Omental fat pad (tissue), 4 donors: ENCODE data around the gene GRM7. TPM values are rescaled to one million over a fixed set of nuclear protein-coding genes. Genes with fewer than 3 reads are reported as not detected.

Experiments used
- ATAC-seq: fragments of 150-250 bp; one replicate; pipeline ENCODE4 v1.9.1; 2016; ENCODE audit warnings: mild to moderate bottlenecking, moderate library complexity; ENCODE audit not compliant: low FRiP score
- DNase-seq: peaks from one replicate; pipeline ENCODE4 v3.0.0-alpha.2; 2019; ENCODE audit warnings: low spot score
- total RNA-seq, 4 donors: library from RNA; depleted of rRNA; stranded (reverse); fragments of >200 nt; gene quantifications; one replicate each; pipeline ENCODE4 v1.1.0, GENCODE V29; 2016
- TF ChIP-seq, protein P1 (sequence below), 3 donors: fragments of 450-650 bp; IDR thresholded peaks; one replicate each; pipeline ENCODE4 v1.5.1; 2016 to 2017; ENCODE audit warnings: antibody characterized with exemption in 3 of 3, mild to moderate bottlenecking in 3 of 3, moderate library complexity in 2 of 3

Gene GRM7
- total RNA-seq, 4 donors from 2014 or later: 0.12 to 0.82 (median 0.28) TPM; not detected in 1

DNA sequence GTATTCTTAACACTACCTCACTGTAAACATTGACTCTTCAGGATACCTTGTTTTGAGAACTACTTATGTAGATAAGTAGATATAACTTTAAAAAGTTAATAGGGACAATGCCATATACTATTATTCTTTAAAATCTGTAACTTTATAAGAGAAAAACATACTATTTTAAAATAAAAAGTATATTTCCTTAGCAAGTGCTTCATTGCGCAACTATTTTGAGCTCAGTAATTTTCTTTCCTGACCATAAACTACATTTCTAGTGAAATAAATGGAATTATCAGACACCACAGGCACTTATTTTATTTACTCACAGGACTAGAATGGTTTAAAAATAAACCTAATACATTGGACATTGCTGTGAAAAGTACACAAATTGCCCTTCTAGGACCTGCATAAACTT lies 876.3 kb downstream of the GRM7 start:
- ATAC-seq: no peak
- TF ChIP-seq, protein P1, sequence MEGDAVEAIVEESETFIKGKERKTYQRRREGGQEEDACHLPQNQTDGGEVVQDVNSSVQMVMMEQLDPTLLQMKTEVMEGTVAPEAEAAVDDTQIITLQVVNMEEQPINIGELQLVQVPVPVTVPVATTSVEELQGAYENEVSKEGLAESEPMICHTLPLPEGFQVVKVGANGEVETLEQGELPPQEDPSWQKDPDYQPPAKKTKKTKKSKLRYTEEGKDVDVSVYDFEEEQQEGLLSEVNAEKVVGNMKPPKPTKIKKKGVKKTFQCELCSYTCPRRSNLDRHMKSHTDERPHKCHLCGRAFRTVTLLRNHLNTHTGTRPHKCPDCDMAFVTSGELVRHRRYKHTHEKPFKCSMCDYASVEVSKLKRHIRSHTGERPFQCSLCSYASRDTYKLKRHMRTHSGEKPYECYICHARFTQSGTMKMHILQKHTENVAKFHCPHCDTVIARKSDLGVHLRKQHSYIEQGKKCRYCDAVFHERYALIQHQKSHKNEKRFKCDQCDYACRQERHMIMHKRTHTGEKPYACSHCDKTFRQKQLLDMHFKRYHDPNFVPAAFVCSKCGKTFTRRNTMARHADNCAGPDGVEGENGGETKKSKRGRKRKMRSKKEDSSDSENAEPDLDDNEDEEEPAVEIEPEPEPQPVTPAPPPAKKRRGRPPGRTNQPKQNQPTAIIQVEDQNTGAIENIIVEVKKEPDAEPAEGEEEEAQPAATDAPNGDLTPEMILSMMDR (IDR thresholded peaks at IDR 0.05): no peak
- no peak for DNase-seq

DNA sequence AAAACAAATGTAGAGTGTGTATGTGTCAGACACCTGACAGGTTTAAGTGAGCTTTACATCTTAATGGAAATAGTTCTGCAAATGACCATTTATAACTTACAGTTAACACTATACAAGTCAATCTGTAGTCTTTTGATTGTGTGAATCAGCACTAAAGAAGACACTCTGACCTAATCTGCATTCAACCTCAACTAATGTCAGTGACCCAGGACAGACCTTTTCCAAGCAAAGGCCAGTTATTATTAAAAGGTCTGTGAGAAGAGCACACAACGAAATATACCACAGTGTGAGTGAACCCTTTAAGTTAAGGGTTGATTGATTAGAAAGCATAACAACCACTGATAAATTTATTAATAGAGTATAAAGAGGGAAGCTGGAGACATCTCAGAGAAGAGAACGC lies 878.8 kb downstream of the GRM7 start:
- TF ChIP-seq, protein P1 (IDR thresholded peaks at IDR 0.05): no peak
- no peak for ATAC-seq
- no peak for DNase-seq

DNA sequence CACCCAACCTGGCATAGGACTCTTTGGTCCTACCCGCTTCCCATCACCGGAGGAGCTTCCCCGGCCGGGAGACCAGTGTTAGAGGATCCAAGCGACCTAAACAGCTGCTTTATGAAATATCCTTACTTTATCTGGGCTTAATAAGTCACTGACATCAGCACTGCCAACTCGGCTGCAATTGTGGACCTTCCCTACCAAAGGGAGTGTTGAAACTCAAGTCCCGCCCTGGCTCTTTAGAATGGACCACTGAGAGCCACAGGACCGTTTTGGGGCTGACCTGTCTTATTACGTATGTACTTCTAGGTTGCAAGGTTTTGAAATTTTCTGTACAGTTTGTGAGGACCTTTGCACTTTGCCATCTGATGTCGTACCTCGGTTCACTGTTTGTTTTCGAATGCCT lies 879.5 kb downstream of the GRM7 start:
- ATAC-seq (no peak), DNase-seq (no peak)
- TF ChIP-seq, protein P1 (IDR thresholded peaks at IDR 0.05): no peak

DNA sequence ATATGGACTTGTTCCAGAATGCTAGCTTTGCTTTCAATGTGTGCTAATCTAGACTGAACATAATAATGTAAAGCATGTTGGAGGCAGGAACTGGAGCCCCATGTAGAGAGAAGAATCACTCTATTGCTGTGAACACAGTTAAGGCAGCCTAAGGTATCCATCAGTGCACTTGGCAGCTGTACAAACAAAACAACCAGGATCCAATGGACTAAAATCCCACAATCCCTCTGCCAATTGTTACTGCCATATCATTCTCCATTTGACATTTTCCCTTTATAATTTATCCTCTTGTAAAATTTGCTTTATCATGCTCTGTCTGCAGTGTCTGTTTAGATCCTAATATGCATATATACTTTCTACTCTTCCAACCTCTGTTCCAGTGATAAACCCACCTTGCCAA lies 883.9 kb downstream of the GRM7 start:
- TF ChIP-seq, protein P1 (IDR thresholded peaks at IDR 0.05): no peak
- DNase-seq: no peak
- ATAC-seq: no peak

DNA sequence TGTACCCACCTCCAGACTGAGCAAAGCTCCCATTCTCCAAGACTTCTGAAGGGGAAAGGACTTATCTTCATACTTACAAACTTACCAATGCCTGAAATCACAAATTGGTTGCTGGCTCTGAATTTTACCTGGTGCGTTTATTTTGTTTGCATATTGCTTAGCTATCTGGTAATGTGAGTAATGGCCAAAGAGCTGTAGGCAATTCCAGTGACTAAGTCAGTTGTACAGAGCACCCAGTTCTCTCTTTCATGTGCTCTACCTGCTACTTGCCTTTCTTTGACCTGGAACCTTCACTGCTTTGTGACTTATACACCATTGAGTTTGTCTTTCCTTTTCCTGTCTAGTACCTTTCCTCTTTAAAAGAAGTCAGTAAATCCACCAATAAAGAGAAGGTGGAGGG lies 884.8 kb downstream of the GRM7 start:
- DNase-seq: no peak
- ATAC-seq: no peak

DNA sequence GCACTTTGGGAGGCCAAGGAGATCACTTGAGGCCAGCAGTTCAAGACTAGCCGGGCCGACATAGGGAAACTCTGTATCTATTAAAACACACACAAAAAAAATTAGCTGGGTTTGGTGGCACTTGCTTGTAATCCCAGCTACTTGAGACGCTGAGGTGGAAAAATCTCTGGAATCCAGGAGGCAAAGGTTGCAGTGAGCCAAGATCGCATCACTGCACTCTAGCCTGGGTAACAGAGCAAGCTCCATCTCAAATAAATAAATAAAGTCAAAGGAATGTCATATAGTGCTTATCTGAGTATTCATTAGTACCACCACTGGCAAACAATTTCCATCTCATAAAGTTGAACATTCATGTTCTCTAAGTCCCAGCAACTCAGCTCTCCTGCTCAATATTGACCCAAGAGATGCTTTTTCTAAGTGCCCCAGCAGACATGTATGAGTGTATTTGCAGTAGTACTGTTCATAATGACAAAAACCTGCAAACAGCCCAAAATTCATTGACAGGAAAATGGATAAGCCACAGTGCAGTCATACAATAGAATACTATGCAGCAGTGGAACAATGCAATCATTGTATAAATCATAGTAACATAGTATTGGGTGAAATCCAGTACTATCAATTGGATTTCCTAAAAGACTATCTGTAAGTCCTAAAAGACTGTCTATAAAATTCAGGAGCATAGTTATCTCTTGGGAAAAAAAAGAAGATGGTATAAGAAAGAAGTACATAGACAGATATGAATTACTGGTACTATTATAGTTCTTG lies 889.2 kb downstream of the GRM7 start:
- DNase-seq: no peak

More for the DNA sequence above, 884.8 kb downstream of the GRM7 start:
- TF ChIP-seq, protein P1 (IDR thresholded peaks at IDR 0.05): no peak

More for the DNA sequence above, 889.2 kb downstream of the GRM7 start:
- TF ChIP-seq, protein P1 (IDR thresholded peaks at IDR 0.05): no peak
- ATAC-seq: no peak
